HepG2 (cell line): ENCODE measurements around the gene TMEM95. TPM values are rescaled to one million over a fixed set of nuclear protein-coding genes. Genes with fewer than 3 reads are reported as not detected.
A peak's percentile ranks its signal among the peaks of the same experiment; 100 is the strongest.
"Not testable (repeated sequence)": the region's sequence is repeated elsewhere in the genome, so short reads cannot be mapped to it uniquely, and the experiment has no call there.

ENCODE experiments used
- ATAC-seq: fragments of 200-7000 bp; cut with Tn5 transposase; 3 replicates; pipeline ENCODE4 v1.9.1; 2020; ENCODE audit warnings: mild to moderate bottlenecking, moderate library complexity
- BruUV-seq: library from RNA; stranded (reverse); fragments of 400-500 nt; replicated peaks from 2 replicates; lab custom pipeline; 2021; lab: Mats Ljungman, UMichigan
- CTCF ChIA-PET: fragments of 300-600 bp; formaldehyde crosslinking; extraction: SDS; loops from one replicate; lab custom pipeline; 2021; ENCODE audit warnings: low total read pairs, inconsistent platforms, low intra/inter-chr PET ratio; lab: Yijun Ruan, JAX
- POLR2A ChIA-PET: fragments of 350-600 bp; sonication (Branson Sonifier 250); formaldehyde crosslinking; loops from one replicate; lab custom pipeline; 2020; ENCODE audit warnings: antibody characterized with exemption, inconsistent platforms; lab: Yijun Ruan, JAX
- DNase-seq: peaks from one replicate; pipeline ENCODE4 v3.0.0-alpha.2; 2015; ENCODE audit warnings: low spot score
- FAIRE-seq: peaks from 3 replicates; lab custom pipeline; 2011; peaks lifted over from hg19 to GRCh38; lab: Jason Lieb, UNC
- H2AFZ ChIP-seq: one replicate; pipeline ENCODE4 v1.6.1; 2011; ENCODE audit warnings: low read length, inconsistent platforms
- H3K27ac ChIP-seq: fragments of 300-600 bp; 3 replicates; pipeline ENCODE4 v1.8.0; 2011; ENCODE audit warnings: mixed run types, mild to moderate bottlenecking, mixed read lengths, low read length, inconsistent platforms; ENCODE audit not compliant: insufficient read depth; ENCODE audit errors: extremely low read length
- H3K27me3 ChIP-seq, 2 experiments: fragments of 200-600 bp in 1 of 2; 2 replicates in 1 of 2; 3 replicates in 1 of 2; pipeline versions ENCODE4 v1.6.0 to v1.8.0; 2011; ENCODE audit warnings: low read length in 2 of 2, mild to moderate bottlenecking in 2 of 2, moderate library complexity in 2 of 2, inconsistent platforms in 1 of 2; ENCODE audit not compliant: insufficient read depth in 2 of 2, control insufficient read depth in 1 of 2
- H3K36me3 ChIP-seq, 2 experiments: fragments of 200-600 bp in 1 of 2; replicated peaks in 1 of 2; 2 replicates in 1 of 2; 3 replicates in 1 of 2; pipeline versions ENCODE4 v1.5.1 to v1.8.0; 2011; ENCODE audit warnings: low read length in 2 of 2, inconsistent platforms in 1 of 2; ENCODE audit not compliant: insufficient read depth in 2 of 2, control insufficient read depth in 1 of 2
- H3K4me1 ChIP-seq: 2 replicates; pipeline ENCODE4 v1.5.1; 2012; ENCODE audit warnings: low read length, inconsistent platforms; ENCODE audit not compliant: insufficient read depth
- H3K4me2 ChIP-seq: 2 replicates; pipeline ENCODE4 v1.6.0; 2011; ENCODE audit warnings: low read depth, low read length, inconsistent platforms
- H3K4me3 ChIP-seq, 3 experiments: fragments of 200-600 bp in 1 of 3; sonication (generic), shearing (Covaris generic) in 1 of 3; replicated peaks in 1 of 3; 2 replicates each; pipeline ENCODE4 v1.5.1; 2011 to 2016; ENCODE audit warnings: low read length in 3 of 3, inconsistent platforms in 2 of 3, low read depth in 2 of 3, mild to moderate bottlenecking in 2 of 3, control low read depth in 1 of 3, mixed read lengths in 1 of 3; ENCODE audit not compliant: insufficient read depth in 1 of 3
- H3K79me2 ChIP-seq: one replicate; pipeline ENCODE4 v1.6.1; 2011; ENCODE audit warnings: low read length, inconsistent platforms; ENCODE audit not compliant: insufficient read depth
- H3K9ac ChIP-seq: 2 replicates; pipeline ENCODE4 v1.6.0; 2011; ENCODE audit warnings: mild to moderate bottlenecking, low read depth, low read length, inconsistent platforms; ENCODE audit not compliant: insufficient read depth
- H3K9me3 ChIP-seq: 2 replicates; pipeline ENCODE4 v1.5.1; 2012; ENCODE audit warnings: mild to moderate bottlenecking, low read length
- H4K20me1 ChIP-seq: 2 replicates; pipeline ENCODE4 v1.6.0; 2011; ENCODE audit warnings: inconsistent platforms, mild to moderate bottlenecking, low read length, moderate library complexity; ENCODE audit not compliant: insufficient read depth
- HMG20B ChIP-seq: conservative IDR thresholded peaks from 2 replicates; pipeline ENCODE4 v1.6.1; 2016; ENCODE audit warnings: missing genetic modification reagents, missing compliant biosample characterization
- RAD51 ChIP-seq: fragments of 450-650 bp; IDR thresholded peaks from 2 replicates; pipeline ENCODE4 v1.6.1; 2016; ENCODE audit warnings: borderline replicate concordance
- ZNF747 ChIP-seq: sonication (generic); formaldehyde crosslinking; IDR thresholded peaks from 2 replicates; pipeline ENCODE4 v1.8.1; 2023; ENCODE audit warnings: missing genetic modification reagents, mild to moderate bottlenecking, borderline replicate concordance
- WGBS: methylation state at CpG from one replicate; pipeline ENCODE4 v1.1.6; 2017; ENCODE audit warnings: low lambda C conversion rate; 5-methylcytosine and 5-hydroxymethylcytosine counted together
- in situ Hi-C: cut with HindIII; loops from 2 replicates; pipeline ENCODE4 v1.10.0; 2017; ENCODE audit warnings: low pct_unique_long_range_greater_than_20kb; ENCODE audit not compliant: extremely low pct_ligation_motif_present
- intact Hi-C: fragments of 100-400 bp; cut with micrococcal nuclease; formaldehyde crosslinking; loops from one replicate; pipeline ENCODE4 v1.10.0; 2022; ENCODE audit not compliant: unreplicated experiment
- polyA plus RNA-seq, 8 experiments: library from polyadenylated mRNA; depleted of rRNA in 3 of 8; stranded (reverse) in 7 of 8; unstranded in 1 of 8; fragments of >200 nt; fragmentation: Illumina TruSeq in 4 of 8; extraction: Trizol in 4 of 8; gene quantifications; 2 replicates each; pipeline versions ENCODE4 v1.2.1 to v1.2.3, GENCODE V29; 2011 to 2016; ENCODE audit warnings: low read depth in 4 of 8, missing spikeins in 1 of 8, mixed read lengths in 1 of 8; ENCODE audit not compliant: insufficient read depth in 1 of 8
- total RNA-seq, 5 experiments: library from RNA; depleted of rRNA; stranded (reverse); fragments of >200 nt; fragmentation: Illumina TruSeq; extraction: Trizol; gene quantifications; 2 replicates each; pipeline ENCODE4 v1.2.3, GENCODE V29; 2016; ENCODE audit warnings: low read depth in 1 of 5

TMEM95 gene
- total and polyA plus RNA-seq, 2 of the 13 experiments (the other 11 are each of a cell fraction or from before 2014, with no cell fraction given) = not detected

DNA sequence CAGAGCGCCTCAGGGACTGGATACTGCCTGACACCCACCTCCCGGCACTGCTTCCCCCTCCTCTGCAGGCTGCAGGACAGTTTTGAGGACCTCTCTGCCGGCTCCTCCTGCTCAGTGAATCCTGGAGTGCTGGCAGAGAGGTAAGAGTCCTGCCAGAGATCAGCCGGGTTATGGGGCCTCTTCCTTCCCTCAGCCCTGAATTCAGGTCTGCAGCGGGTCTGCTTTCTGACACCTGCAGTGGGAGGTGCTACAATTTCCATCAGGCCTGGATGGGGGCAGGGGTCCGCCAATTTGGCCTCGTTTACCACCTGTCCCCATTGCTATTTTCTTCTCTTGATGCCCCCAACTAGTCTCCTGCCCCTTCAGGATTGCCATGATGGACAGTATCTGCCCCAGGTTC lies 22.8 kb upstream of the TMEM95 start:
- H3K27ac ChIP-seq = no peak overlapping the region
- no peaks in the 10 kb centered on the region for H3K36me3 ChIP-seq
- intact Hi-C loops (no loop called here), in situ Hi-C loops (no loop called here)
- no TSS peak for BruUV-seq
- H3K79me2 ChIP-seq = peaks cover 12% of the 10 kb centered on the region
- H3K4me2 ChIP-seq = peak overlapping the region; percentile 12; the same call in 1 of the 2 replicates
- H3K27me3 ChIP-seq = peaks cover 0 to 4% of the 10 kb centered on the region in 2 experiments; a peak in 3 of 5 replicates
- WGBS = 20% methylated on average over 5 of the region's 7 CpGs
- ATAC-seq (no peak), FAIRE-seq (no peak)
- no peak overlapping the region for H3K4me3 ChIP-seq
- TF ChIP-seq ZNF747 (no peak), HMG20B (CRISPR knock-in tag) (no peak)
- TF ChIP-seq, all 625 proteins: peak for 0
- DNase-seq = no peak
- ChIA-PET CTCF (no interaction called here), POLR2A (no interaction called here)
- Histone ChIP-seq H2AFZ (no peak overlapping the region), H3K9me3 (no peaks in the 10 kb centered on the region), H3K4me1 (peaks cover 38% of the 10 kb centered on the region), H4K20me1 (no peaks in the 10 kb centered on the region), H3K9ac (no peak overlapping the region)

GRCh38 chr17:7332600-7333069 lies 22.3 kb upstream of the TMEM95 start:
- H3K36me3 ChIP-seq, H4K20me1 ChIP-seq, CTCF ChIA-PET, H3K9me3 ChIP-seq, H3K27me3 ChIP-seq, H3K9ac ChIP-seq, H3K4me3 ChIP-seq, intact Hi-C loops, DNase-seq, POLR2A ChIA-PET, ATAC-seq, FAIRE-seq, BruUV-seq, H3K27ac ChIP-seq, in situ Hi-C loops, H2AFZ ChIP-seq: not testable (repeated sequence)
- Histone ChIP-seq H3K4me1 (peaks cover 33% of the 10 kb centered on the region), H3K79me2 (peaks cover 12% of the 10 kb centered on the region), H3K4me2 (0 out of 2 replicates have a peak overlapping the region, but pooled peaks have one; percentile 12)
- peak; percentile 66; the same call in 1 of the 2 replicates for TF ChIP-seq RAD51
- 35% methylated on average over 13 of the region's 14 CpGs for WGBS
